GM12875 (cell line): ENCODE results near the gene AGPAT1.

Experiments used
- H3K4me3 ChIP-seq: one replicate; pipeline ENCODE4 v1.5.1; 2011; ENCODE audit warnings: low read depth, low read length, control low read depth
- CTCF ChIP-seq: IDR thresholded peaks from 2 replicates; pipeline ENCODE4 v1.5.1; 2011; ENCODE audit warnings: low read depth, mild to moderate bottlenecking, control low read depth, inconsistent platforms, low read length, moderate library complexity, borderline replicate concordance; ENCODE audit not compliant: insufficient read depth

The AGPAT1 gene

GRCh38 chr6:32182555-32182981, 6.7 kb upstream of the AGPAT1 start:
- no peak overlapping the region for H3K4me3 ChIP-seq
- no peak for TF ChIP-seq CTCF

DNA sequence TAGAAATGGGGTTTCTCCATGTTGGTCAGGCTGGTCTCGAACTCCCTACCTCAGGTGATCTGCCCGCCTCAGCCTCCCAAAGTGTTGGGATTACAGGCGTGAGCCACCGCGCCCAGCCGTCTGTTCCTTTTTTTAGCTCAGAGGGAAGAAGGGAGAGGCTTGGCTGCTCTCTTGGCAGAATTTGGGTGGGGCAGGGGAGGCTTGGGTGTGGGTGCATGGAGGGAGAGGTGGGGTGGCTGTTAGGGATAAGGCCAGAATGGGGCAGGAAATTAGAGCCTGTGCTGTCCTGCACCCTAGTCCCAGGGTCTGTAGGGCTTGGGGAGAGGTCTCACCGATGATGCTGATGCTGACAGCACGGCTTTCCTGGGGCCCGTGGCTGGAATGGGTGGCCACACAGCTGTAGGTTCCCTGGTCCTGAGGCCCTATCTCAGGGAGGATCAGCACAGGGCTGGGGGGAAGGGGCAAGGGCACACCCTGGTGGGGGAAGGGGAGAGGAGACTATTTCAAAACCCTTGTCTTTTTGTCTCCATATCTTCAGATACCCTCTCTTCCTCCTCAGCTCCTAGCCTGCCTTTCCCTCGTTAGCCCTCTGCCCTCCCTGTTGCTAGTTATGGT, 6.1 kb upstream of the AGPAT1 start:
- no peak overlapping the region for H3K4me3 ChIP-seq
- no peak for TF ChIP-seq CTCF

GRCh38 chr6:32181148-32181702, 5.3 kb upstream of the AGPAT1 start:
- no peak for TF ChIP-seq CTCF
- H3K4me3 ChIP-seq, result no peak overlapping the region

DNA sequence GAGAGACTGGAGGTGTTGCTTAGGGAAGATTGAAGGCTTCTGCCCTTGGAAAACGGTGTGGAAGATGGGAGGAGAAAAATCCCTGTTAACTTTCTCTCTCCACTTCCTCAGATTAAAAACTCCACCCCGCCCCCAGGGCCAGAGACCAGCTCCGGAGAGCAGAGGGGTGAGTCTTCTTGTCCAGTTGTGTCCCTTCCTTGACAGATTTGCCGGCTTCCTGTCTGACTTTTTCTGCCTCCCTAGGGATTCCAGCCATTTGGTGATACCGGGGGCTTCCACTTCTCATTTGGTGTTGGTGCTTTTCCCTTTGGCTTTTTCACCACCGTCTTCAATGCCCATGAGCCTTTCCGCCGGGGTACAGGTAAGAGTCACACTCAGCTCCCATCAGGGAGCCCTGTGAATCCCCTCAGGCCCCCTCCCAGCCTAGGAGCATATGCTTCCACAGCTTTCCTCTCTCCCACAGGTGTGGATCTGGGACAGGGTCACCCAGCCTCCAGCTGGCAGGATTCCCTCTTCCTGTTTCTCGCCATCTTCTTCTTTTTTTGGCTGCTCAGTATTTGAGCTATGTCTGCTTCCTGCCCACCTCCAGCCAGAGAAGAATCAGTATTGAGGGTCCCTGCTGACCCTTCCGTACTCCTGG, 4.0 kb upstream of the AGPAT1 start:
- no peak for TF ChIP-seq CTCF
- no peak overlapping the region for H3K4me3 ChIP-seq

DNA sequence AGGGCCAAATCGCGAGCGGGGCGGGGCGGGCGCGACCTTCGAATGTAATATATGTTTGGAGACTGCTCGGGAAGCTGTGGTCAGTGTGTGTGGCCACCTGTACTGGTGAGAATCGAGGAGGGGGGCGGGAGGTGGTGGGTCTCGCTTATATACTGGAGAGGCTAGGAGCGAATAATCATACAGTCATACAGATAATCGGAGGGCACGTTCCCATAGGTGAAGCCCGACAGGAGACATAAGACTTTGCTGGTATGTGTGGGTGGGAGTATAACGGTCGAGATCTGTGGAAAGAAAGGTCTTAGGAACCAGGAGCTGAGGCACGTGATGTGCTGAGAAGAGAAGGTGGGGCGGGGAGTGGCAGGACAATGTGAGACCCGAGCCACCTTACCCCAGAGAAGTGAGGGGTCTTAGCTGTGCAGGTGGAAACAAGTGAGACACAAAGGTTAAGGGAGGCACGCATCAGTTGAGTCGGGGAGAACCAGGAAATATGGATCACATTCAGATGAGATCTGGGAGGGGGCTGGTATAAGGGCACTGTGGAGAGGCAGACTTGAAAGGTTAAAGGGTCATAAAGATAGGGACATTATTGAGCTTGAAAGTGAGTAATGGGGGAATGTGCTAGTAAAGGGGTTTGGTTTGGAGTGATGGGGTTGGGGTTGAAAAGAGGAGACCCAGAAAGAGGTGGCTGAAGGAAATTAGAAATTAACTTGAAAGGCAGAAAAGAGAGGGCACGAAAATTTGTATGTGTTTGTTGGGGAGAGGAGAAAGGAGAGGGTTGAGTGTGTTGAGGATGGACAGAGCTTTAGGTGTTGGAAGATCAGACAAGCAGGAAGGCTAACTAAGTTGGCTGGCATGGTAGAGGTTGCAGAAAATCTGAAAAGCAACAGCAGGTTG, 2.9 kb upstream of the AGPAT1 start:
- no peak for TF ChIP-seq CTCF
- H3K4me3 ChIP-seq, result peak overlapping the region; percentile 52

DNA sequence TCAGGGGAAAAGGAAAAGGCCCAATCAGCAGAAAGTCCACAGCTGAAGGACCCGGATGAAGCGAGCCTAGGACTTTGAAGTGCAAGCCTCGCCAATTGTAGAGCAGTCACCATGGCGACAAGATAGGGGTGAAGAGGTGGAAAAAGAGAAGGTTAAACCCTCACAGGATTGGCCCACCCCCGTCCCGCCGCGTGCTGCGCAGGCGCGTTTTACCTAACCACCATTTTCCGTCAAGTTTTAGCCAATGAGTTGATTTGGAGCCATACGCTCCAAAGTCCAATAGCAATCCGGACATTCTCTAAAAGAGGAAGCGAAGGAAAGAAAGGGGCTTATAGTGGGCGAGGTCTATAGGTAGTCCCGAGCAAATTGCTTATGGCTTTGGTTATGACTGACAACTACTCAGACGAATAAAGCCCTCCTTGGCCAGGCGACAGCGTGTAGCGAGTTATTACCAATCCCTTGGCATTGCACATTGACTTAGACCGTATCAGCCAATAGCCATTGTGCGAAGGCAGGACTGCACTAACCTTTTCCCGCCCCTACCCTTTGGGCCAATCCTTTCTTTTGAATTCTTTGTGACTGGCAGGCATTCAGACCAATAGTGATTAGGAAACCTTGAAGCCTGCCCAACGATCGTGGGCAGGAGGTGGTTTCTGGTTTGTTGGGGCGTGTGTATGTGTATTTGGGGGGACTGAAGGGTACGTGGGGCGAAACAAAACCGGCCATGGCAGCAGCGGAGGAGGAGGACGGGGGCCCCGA, 2.1 kb upstream of the AGPAT1 start, which contains the start of gene RNF5:
Gene RNF5 (plus strand): TSS at position 618 of the 759 bp plus-strand sequence. CDS start 107 bp downstream, at position 725.
- H3K4me3 ChIP-seq, result peak within 1 kb of the TSS; percentile 52
- TF ChIP-seq CTCF, result no peak
